CD4-positive, alpha-beta T cell (primary cell): ENCODE results near the gene ELF5. TPM values are rescaled to one million over a fixed set of nuclear protein-coding genes. Genes with fewer than 3 reads are reported as not detected.

ENCODE experiments used
- ATAC-seq: fragments of 200-7000 bp; cut with Tn5 transposase; one replicate; pipeline ENCODE4 v1.10.0; 2022; ENCODE audit warnings: mild to moderate bottlenecking; ENCODE audit not compliant: poor library complexity
- CTCF ChIA-PET: fragments of 350-600 bp; sonication (Branson Sonifier 250); formaldehyde crosslinking; loops from one replicate; lab custom pipeline; 2021; ENCODE audit warnings: antibody characterized with exemption, inconsistent platforms; lab: Charles Lee
- POLR2A ChIA-PET: fragments of 350-600 bp; sonication (Branson Sonifier 250); formaldehyde crosslinking; loops from one replicate; lab custom pipeline; 2021; ENCODE audit warnings: antibody characterized with exemption, inconsistent platforms; lab: Charles Lee
- DNase-seq, 14 experiments: peaks; one replicate each; pipeline ENCODE4 v3.0.0-alpha.2; 2013 to 2020; ENCODE audit warnings: mixed read lengths in 2 of 14
- H3K27ac ChIP-seq, 2 donors: one replicate each; pipeline versions ENCODE4 v1.5.1 to v1.7.0; 2013; ENCODE audit warnings: low read length in 2 of 2, low read depth in 1 of 2, mild to moderate bottlenecking in 1 of 2
- H3K27me3 ChIP-seq, 2 experiments: 1 replicate in 1 of 2; 2 replicates in 1 of 2; pipeline versions ENCODE4 v1.6.1 to v1.7.0; 2013; ENCODE audit warnings: low read length in 2 of 2, control low read depth in 1 of 2, mild to moderate bottlenecking in 1 of 2, moderate library complexity in 1 of 2; ENCODE audit not compliant: insufficient read depth in 2 of 2, control insufficient read depth in 1 of 2
- H3K36me3 ChIP-seq: one replicate; pipeline ENCODE4 v1.6.1; 2013; ENCODE audit warnings: low read length, control low read depth; ENCODE audit not compliant: insufficient read depth
- H3K4me1 ChIP-seq: one replicate; pipeline ENCODE4 v1.6.1; 2013; ENCODE audit warnings: low read length, control low read depth; ENCODE audit not compliant: insufficient read depth
- H3K4me3 ChIP-seq: one replicate; pipeline ENCODE4 v1.5.1; 2013; ENCODE audit warnings: mild to moderate bottlenecking, low read length, moderate library complexity
- H3K9me3 ChIP-seq, 2 experiments: 1 replicate in 1 of 2; 2 replicates in 1 of 2; pipeline versions ENCODE4 v1.6.1 to v1.7.0; 2013; ENCODE audit warnings: low read length in 2 of 2, mild to moderate bottlenecking in 2 of 2, control low read depth in 1 of 2, moderate library complexity in 1 of 2; ENCODE audit not compliant: control insufficient read depth in 1 of 2, insufficient read depth in 1 of 2
- H3K27ac Mint-ChIP-seq: one replicate; pipeline ENCODE4 v1.8.0; 2020; ENCODE audit warnings: mixed read lengths
- H3K27me3 Mint-ChIP-seq: one replicate; pipeline ENCODE4 v1.8.0; 2021; ENCODE audit warnings: mixed read lengths
- H3K36me3 Mint-ChIP-seq: one replicate; pipeline ENCODE4 v1.8.0; 2021; ENCODE audit warnings: low read depth, mixed read lengths
- H3K4me1 Mint-ChIP-seq: one replicate; pipeline ENCODE4 v1.8.0; 2021; ENCODE audit warnings: low read depth, mixed read lengths
- H3K4me3 Mint-ChIP-seq: one replicate; pipeline ENCODE4 v1.8.0; 2020; ENCODE audit warnings: mild to moderate bottlenecking, mixed read lengths
- H3K9me3 Mint-ChIP-seq: one replicate; pipeline ENCODE4 v1.8.0; 2020; ENCODE audit warnings: mixed read lengths
- intact Hi-C, 2 experiments: fragments of 100-400 bp; cut with DNase I in 1 of 2; cut with micrococcal nuclease in 1 of 2; formaldehyde crosslinking; loops; one replicate each; pipeline versions ENCODE4 v1.15.1 to v1.9.0; 2023 to 2025; cut with DNase I, micrococcal nuclease
- total RNA-seq, 174 experiments: library from RNA in 2 of 174; stranded (reverse) in 2 of 174; gene quantifications; one replicate each; pipeline ENCODE4 v1.2.3 and lab custom pipeline; 2021 to 2026
- TF ChIP-seq, protein P1 (sequence below): fragments of 200-600 bp; IDR thresholded peaks from one replicate; pipeline ENCODE4 v1.8.0; 2022; ENCODE audit warnings: antibody characterized with exemption, mild to moderate bottlenecking

The ELF5 gene
- total RNA-seq, 2 experiments from 2014 or later: not detected

DNA sequence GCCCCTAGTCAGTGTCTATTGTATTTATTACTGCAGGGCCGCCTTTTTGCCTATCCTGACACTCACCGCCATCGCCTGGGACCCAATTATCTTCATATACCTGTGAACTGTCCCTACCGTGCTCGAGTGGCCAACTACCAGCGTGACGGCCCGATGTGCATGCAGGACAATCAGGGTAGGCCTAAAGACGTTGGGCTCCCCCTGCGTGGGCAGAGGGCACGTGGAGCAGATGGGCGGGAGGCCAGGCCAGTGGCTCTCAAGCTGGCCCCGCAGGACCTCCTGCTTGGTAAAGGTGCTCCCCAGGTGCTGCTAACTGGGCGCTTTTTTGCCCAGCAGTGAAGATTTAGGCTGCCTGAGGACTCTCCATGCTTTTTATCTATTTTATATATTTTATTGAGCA, 52.4 kb downstream of the ELF5 start:
- Histone ChIP-seq H3K36me3 (peaks cover 78% of the 10 kb centered on the region), H3K9me3 (peaks cover 0 to under 1% of the 10 kb centered on the region in 2 experiments), H3K27ac (no peak overlapping the region), H3K4me3 (no peak overlapping the region), H3K27me3 (no peaks in the 10 kb centered on the region), H3K4me1 (no peaks in the 10 kb centered on the region)
- intact Hi-C loops: no loop called here
- H3K9me3 Mint-ChIP-seq: peaks cover 3% of the 10 kb centered on the region
- H3K4me1 Mint-ChIP-seq: peaks cover 5% of the 10 kb centered on the region
- ATAC-seq (no peak), DNase-seq (no peak)
- ChIA-PET CTCF (no interaction called here), POLR2A (no interaction called here)
- no peaks in the 10 kb centered on the region for H3K27me3 Mint-ChIP-seq
- H3K27ac Mint-ChIP-seq: no peak overlapping the region
- H3K4me3 Mint-ChIP-seq: no peak overlapping the region
- H3K36me3 Mint-ChIP-seq: peaks cover 96% of the 10 kb centered on the region
- TF ChIP-seq, protein P1, sequence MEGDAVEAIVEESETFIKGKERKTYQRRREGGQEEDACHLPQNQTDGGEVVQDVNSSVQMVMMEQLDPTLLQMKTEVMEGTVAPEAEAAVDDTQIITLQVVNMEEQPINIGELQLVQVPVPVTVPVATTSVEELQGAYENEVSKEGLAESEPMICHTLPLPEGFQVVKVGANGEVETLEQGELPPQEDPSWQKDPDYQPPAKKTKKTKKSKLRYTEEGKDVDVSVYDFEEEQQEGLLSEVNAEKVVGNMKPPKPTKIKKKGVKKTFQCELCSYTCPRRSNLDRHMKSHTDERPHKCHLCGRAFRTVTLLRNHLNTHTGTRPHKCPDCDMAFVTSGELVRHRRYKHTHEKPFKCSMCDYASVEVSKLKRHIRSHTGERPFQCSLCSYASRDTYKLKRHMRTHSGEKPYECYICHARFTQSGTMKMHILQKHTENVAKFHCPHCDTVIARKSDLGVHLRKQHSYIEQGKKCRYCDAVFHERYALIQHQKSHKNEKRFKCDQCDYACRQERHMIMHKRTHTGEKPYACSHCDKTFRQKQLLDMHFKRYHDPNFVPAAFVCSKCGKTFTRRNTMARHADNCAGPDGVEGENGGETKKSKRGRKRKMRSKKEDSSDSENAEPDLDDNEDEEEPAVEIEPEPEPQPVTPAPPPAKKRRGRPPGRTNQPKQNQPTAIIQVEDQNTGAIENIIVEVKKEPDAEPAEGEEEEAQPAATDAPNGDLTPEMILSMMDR: no peak

DNA sequence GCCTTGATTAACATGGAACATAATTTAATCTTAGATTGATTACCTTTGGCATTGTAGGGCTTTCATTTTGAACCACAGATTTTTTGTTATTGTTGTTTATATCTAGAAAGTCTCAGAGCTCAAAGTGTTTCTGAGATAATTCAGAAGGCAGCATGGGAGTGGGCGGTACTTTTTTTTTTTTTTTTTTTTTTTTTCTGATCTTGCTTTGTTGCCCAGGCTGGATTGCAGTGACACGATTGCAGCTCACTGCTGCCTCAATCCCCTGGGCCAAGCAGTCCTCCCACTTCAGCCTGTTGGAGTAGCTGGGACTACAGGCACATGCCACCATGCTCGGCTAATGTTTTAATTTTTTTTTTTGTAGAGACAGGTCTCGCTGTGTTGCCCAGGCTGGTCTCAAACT, 53.3 kb downstream of the ELF5 start:
- TF ChIP-seq, protein P1: no peak
- H3K27me3 Mint-ChIP-seq: no peaks in the 10 kb centered on the region
- intact Hi-C loops: no loop called here

DNA sequence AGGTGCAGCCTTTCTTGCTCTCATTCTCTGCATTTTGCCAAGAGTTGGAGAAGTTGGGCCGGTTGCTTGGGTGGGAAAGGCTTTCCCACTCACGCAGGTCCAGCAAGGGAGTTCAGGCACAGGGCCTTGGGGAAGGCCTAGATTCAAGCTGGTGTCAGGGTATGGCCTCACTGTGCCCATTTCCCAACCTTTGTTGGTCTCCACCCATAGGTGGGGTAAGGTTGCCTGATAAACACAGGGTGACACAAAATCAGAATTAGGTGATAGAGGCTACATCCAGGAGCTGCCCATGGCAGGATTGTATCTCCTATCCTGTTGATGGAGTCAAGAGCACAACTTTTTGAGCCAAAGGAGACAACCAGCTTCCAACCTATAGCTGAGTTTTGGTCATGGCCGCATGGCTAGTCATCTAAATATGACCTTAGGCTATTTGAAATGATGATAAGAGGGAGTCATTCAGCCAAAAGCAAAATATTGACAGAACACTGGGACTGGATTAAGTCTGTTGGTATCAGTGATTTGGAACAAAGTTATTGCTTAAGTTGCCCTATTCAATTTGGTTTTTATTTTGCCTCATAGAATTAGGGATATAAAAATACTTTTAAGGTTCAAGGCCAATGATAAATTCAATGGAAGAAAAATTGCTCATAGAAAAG, 54.0 kb downstream of the ELF5 start:
- H3K27ac Mint-ChIP-seq: no peak overlapping the region
- ATAC-seq (no peak), DNase-seq (no peak)
- ChIA-PET POLR2A (interaction anchor here (0.6 kb wide), 1 partner anchor 387 kb away, joined by 3 read pairs; no protein-coding TSS in a partner anchor), CTCF (no interaction called here)
- H3K36me3 Mint-ChIP-seq: peaks cover 97% of the 10 kb centered on the region
- no peaks in the 10 kb centered on the region for H3K4me1 ChIP-seq
- H3K27me3 ChIP-seq: no peaks in the 10 kb centered on the region
- H3K27ac ChIP-seq: no peak overlapping the region
- intact Hi-C loops: no loop called here
- H3K27me3 Mint-ChIP-seq: no peaks in the 10 kb centered on the region
- no peaks in the 10 kb centered on the region for H3K9me3 Mint-ChIP-seq
- TF ChIP-seq, protein P1: no peak
- H3K4me1 Mint-ChIP-seq: peaks cover 5% of the 10 kb centered on the region
- no peak overlapping the region for H3K4me3 Mint-ChIP-seq
- no peak overlapping the region for H3K4me3 ChIP-seq
- peaks cover 78% of the 10 kb centered on the region for H3K36me3 ChIP-seq
- no peaks in the 10 kb centered on the region for H3K9me3 ChIP-seq

More for the DNA sequence above, 53.3 kb downstream of the ELF5 start:
- H3K4me1 ChIP-seq: no peaks in the 10 kb centered on the region
- peaks cover 78% of the 10 kb centered on the region for H3K36me3 ChIP-seq
- no peaks in the 10 kb centered on the region for H3K9me3 Mint-ChIP-seq
- H3K9me3 ChIP-seq: no peaks in the 10 kb centered on the region
- ChIA-PET POLR2A (no interaction called here), CTCF (no interaction called here)
- peaks cover 96% of the 10 kb centered on the region for H3K36me3 Mint-ChIP-seq
- H3K27ac ChIP-seq: no peak overlapping the region
- ATAC-seq: no peak
- no peak for DNase-seq
- H3K27ac Mint-ChIP-seq: no peak overlapping the region
- peaks cover 5% of the 10 kb centered on the region for H3K4me1 Mint-ChIP-seq
- no peak overlapping the region for H3K4me3 ChIP-seq
- H3K4me3 Mint-ChIP-seq: no peak overlapping the region
- H3K27me3 ChIP-seq: no peaks in the 10 kb centered on the region
